RWPE1 (cell line): ENCODE measurements around the gene CTBP2.

Experiments used
- CTCF ChIA-PET: fragments of 350-600 bp; sonication (Branson Sonifier 250); formaldehyde crosslinking; extraction: SDS; loops from one replicate; lab custom pipeline; 2021; lab: Yijun Ruan, JAX
- POLR2A ChIA-PET: fragments of 400-600 bp; formaldehyde crosslinking; extraction: SDS; loops from one replicate; lab custom pipeline; 2020; ENCODE audit warnings: antibody characterized with exemption; ENCODE audit not compliant: low non-redundant PET; lab: Yijun Ruan, JAX
- DNase-seq: peaks from one replicate; pipeline ENCODE4 v3.0.0; 2012; ENCODE audit warnings: low spot score
- H3K27ac ChIP-seq: fragments of 450-650 bp; 2 replicates; pipeline ENCODE4 v1.5.1; 2017
- TF ChIP-seq, protein P1 (sequence below): fragments of 450-650 bp; conservative IDR thresholded peaks from 2 replicates; pipeline ENCODE4 v1.5.1; 2017; ENCODE audit warnings: low read depth, mild to moderate bottlenecking

The CTBP2 gene

DNA sequence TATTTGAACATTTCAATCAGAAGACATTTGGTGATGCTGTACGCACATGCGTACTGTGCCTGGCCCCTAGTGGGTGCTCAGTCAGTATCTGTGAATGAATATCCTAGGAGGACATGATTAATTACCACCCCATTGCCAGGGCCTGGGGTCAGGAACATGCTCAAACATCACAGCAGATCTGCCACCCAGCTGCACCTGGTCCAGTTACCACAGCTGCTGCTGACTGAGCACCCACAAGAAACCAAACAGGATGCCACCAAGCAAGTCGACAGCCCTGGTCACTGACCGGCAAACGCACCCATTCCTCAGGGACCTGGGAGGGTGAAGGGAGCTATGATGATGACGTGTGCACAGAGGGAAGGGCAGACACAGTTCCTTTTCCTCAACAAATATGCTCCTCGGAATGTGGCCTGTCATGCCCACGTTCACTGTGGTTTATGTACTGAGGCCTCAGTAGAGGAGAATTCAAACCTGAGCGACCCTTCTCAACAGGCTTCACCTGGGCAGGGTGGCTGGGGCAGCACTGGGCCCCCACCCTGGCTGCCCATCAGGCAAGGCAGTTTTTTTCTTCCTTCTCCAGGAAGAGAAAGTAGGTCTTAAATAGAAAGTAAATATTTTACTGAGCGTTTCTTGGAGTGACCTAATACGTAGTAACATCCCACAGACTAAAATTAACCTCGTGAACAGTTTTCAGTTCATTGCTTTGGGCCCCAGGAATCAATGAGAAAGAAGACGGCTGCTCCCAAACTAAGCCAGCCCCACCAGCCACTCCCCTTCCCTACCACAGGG is 13.4 kb downstream of the CTBP2 start:
- DNase-seq = peak; percentile 56
- POLR2A ChIA-PET = no interaction called here
- CTCF ChIA-PET = interaction anchor here (0.6 to 1.2 kb wide), 3 partner anchors 82 to 676 kb away, joined by 3 read pairs; partner anchors contain the start of genes BCCIP and EEF1AKMT2
- peak overlapping the region; percentile 78 for H3K27ac ChIP-seq
- TF ChIP-seq, protein P1, sequence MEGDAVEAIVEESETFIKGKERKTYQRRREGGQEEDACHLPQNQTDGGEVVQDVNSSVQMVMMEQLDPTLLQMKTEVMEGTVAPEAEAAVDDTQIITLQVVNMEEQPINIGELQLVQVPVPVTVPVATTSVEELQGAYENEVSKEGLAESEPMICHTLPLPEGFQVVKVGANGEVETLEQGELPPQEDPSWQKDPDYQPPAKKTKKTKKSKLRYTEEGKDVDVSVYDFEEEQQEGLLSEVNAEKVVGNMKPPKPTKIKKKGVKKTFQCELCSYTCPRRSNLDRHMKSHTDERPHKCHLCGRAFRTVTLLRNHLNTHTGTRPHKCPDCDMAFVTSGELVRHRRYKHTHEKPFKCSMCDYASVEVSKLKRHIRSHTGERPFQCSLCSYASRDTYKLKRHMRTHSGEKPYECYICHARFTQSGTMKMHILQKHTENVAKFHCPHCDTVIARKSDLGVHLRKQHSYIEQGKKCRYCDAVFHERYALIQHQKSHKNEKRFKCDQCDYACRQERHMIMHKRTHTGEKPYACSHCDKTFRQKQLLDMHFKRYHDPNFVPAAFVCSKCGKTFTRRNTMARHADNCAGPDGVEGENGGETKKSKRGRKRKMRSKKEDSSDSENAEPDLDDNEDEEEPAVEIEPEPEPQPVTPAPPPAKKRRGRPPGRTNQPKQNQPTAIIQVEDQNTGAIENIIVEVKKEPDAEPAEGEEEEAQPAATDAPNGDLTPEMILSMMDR = no peak

- TF ChIP-seq, protein P1 = no peak
- peak overlapping the region; percentile 51 for H3K27ac ChIP-seq
- ChIA-PET POLR2A (no interaction called here), CTCF (interaction anchor here (0.5 to 1.2 kb wide), 4 partner anchors 80 to 101 kb away, joined by 3 to 8 read pairs (median 4); no protein-coding TSS in a partner anchor)
- DNase-seq = no peak
Measured at GRCh38 chr10:125145636-125146035, 14.7 kb downstream of the CTBP2 start.

- H3K27ac ChIP-seq = peak overlapping the region; percentile 51
- DNase-seq = peak; percentile 52
- ChIA-PET CTCF (interaction anchor here (0.5 to 0.7 kb wide), 3 partner anchors 79 to 101 kb away, joined by 3 to 8 read pairs (median 5); no protein-coding TSS in a partner anchor), POLR2A (no interaction called here)
- TF ChIP-seq, protein P1 = 0 out of 2 replicates have a peak, but pooled peaks have one; percentile 19
Measured at GRCh38 chr10:125144693-125145623, 15.4 kb downstream of the CTBP2 start.

- no peak overlapping the region for H3K27ac ChIP-seq
- CTCF ChIA-PET = no interaction called here
- TF ChIP-seq, protein P1 = no peak
- POLR2A ChIA-PET = no interaction called here
- DNase-seq = no peak
Measured at GRCh38 chr10:125144206-125144605, 16.2 kb downstream of the CTBP2 start.

GRCh38 chr10:125142946-125143345 is 17.4 kb downstream of the CTBP2 start:
- CTCF ChIA-PET = interaction anchor here (1.1 kb wide), 1 partner anchor 18 kb away, joined by 3 read pairs; no protein-coding TSS in a partner anchor
- DNase-seq = no peak
- TF ChIP-seq, protein P1 = no peak
- peak overlapping the region; percentile 44 for H3K27ac ChIP-seq
- POLR2A ChIA-PET = no interaction called here
